ENCODE measurements around the gene GRIN2C.
"Not testable (repeated sequence)": the region's sequence is repeated elsewhere in the genome, so short reads cannot be mapped to it uniquely, and the experiment has no call there.

Gene GRIN2C

DNA sequence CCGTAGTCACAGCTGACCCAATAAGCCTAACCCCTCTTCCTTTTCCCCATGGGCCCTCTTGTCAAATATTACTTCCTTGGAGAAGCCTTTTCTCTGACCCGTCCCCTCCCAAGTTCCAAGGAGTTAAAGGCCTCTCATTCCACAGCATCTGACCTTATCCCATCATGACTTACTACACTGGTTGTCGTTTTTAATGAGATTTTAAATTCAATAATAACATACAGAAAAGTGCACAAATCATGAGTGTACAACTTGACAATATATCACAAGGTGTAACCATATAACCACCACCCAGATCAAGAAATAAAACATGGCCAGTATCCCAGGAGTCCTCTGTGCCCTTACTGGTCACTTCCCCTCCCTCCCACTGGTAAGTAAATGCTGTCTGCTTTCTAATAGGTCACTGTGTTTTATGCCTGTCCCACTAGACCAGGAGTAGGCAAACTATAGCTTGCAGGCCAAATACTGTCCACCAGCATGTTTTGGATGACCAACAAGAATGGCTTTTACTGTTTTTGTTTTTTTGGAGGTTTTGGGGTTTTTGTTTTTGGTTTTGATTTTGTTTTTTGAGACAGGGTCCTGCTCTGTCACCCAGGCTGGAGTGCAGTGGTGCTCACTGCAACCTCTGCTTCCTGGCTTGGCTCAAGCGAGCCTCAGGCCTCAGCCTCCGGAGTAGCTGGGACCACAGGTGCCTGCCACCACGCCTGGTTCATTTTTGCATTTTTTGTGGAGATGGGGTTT, 14.4 kb upstream of the GRIN2C start:
- CTCF ChIA-PET, result interaction anchor here (1.1 to 11.7 kb wide), 7 partner anchors 11 to 217 kb away, joined by 3 to 107 read pairs (median 6); no protein-coding TSS in a partner anchor
- DNase-seq (ENCODE audit: extremely low spot score), result no peak
- TF ChIP-seq, protein P1, sequence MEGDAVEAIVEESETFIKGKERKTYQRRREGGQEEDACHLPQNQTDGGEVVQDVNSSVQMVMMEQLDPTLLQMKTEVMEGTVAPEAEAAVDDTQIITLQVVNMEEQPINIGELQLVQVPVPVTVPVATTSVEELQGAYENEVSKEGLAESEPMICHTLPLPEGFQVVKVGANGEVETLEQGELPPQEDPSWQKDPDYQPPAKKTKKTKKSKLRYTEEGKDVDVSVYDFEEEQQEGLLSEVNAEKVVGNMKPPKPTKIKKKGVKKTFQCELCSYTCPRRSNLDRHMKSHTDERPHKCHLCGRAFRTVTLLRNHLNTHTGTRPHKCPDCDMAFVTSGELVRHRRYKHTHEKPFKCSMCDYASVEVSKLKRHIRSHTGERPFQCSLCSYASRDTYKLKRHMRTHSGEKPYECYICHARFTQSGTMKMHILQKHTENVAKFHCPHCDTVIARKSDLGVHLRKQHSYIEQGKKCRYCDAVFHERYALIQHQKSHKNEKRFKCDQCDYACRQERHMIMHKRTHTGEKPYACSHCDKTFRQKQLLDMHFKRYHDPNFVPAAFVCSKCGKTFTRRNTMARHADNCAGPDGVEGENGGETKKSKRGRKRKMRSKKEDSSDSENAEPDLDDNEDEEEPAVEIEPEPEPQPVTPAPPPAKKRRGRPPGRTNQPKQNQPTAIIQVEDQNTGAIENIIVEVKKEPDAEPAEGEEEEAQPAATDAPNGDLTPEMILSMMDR (IDR thresholded peaks at IDR 0.05; ENCODE audit: control extremely low read depth, extremely low read depth, low read depth, missing control alignments), result no peak
- POLR2A ChIA-PET, result interaction anchor here (0.6 to 1.2 kb wide), 3 partner anchors 146 to 906 kb away, joined by 3 read pairs; partner anchors contain the start of gene SLC25A19

DNA sequence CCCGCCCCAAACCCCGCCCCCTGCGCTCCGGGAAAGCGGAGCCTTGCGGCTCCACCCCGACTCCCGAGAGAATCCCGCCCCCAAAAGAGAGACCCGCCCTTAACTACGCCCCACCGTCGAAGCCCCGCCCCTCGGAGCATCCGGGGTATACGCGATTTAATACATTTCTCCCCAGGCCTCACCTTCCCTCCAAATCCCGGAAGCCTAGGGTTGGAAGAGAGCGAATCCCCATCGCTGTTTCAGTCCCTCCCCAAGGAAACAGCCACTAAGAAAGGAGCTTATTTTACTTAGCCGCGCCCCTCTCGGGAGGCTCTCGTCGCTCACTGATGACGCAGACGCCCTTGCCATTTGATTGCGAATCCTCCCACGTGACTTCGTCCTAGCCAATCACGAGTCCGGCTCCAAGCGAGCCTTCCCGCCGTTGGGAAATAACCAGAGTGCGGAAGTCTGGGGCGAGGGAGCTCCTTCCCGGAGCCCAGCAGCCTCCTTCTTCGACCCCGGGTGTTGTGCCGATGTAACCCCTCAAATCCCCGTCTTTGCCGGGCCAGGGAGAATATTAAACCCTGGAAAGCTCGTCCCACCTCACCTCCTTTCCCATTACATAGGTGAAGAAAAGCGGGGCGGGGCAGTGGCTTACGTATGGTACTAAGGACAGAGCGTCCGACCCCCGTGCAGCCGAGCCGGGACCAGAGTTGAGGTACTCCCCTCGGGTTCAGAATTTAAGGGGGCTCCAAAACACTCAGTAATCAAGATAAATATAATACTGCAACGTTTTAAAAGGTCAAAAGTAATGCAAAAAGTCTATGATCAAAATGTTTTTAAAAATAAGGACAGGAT, 13.6 kb upstream of the GRIN2C start:
- ChIA-PET POLR2A (interaction anchor here (0.5 to 1.2 kb wide), 7 partner anchors 18 to 1856 kb away, joined by 3 to 5 read pairs (median 3); partner anchors contain the start of genes SLC25A19 and TMEM94), CTCF (interaction anchor here (1.1 to 11.7 kb wide), 9 partner anchors 10 to 216 kb away, joined by 3 to 107 read pairs (median 9); no protein-coding TSS in a partner anchor)
- TF ChIP-seq, protein P1 (IDR thresholded peaks at IDR 0.05; ENCODE audit: control extremely low read depth, extremely low read depth, low read depth, missing control alignments), result no peak
- peak; percentile 100 for DNase-seq (ENCODE audit: extremely low spot score)

DNA sequence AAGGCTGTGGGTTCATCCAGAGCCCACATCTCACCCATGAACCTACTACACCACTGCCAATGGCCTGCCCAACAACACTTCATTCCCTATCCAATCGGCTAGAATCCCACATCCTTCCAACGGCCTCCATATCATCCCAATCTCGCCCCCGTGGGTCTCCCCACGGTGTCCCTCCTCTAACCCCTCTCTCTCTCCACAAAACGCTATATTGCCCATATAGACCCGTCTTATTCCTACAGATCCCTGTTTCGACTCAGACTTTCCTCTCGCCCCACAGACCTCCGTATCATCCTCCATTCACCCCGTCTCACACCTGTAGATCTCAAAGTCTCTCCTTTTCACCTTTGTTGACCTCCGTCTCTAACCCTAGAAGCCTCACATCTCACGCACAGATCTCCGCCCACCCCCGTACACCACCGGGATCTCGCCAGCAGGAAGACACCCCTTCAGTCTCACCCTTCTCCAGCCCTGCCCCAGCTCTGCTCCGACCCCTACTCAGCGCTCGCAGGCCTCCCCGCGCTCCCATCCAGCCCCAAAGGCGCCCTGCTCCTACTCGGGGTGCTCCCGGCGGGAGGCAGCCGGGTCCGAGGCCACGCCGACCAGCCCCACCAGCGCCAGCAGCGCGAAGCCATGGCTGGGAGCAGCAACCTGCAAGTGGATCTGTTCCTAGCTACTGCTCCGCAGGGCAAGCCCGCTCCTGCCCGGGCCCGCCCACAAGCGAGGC, 12.8 kb upstream of the GRIN2C start, which contains the start of gene FDXR:
Gene FDXR (minus strand): TSS at position 682 of the 724 bp plus-strand sequence. CDS start 50 bp downstream, at position 632.
- POLR2A ChIA-PET, result interaction anchor here (0.5 to 1.2 kb wide), 5 partner anchors 19 to 1856 kb away, joined by 3 to 5 read pairs (median 3); partner anchors contain the start of gene TMEM94
- CTCF ChIA-PET, result interaction anchor here (1.1 to 12.9 kb wide), 10 partner anchors 9 to 215 kb away, joined by 3 to 248 read pairs (median 10); no protein-coding TSS in a partner anchor

DNA sequence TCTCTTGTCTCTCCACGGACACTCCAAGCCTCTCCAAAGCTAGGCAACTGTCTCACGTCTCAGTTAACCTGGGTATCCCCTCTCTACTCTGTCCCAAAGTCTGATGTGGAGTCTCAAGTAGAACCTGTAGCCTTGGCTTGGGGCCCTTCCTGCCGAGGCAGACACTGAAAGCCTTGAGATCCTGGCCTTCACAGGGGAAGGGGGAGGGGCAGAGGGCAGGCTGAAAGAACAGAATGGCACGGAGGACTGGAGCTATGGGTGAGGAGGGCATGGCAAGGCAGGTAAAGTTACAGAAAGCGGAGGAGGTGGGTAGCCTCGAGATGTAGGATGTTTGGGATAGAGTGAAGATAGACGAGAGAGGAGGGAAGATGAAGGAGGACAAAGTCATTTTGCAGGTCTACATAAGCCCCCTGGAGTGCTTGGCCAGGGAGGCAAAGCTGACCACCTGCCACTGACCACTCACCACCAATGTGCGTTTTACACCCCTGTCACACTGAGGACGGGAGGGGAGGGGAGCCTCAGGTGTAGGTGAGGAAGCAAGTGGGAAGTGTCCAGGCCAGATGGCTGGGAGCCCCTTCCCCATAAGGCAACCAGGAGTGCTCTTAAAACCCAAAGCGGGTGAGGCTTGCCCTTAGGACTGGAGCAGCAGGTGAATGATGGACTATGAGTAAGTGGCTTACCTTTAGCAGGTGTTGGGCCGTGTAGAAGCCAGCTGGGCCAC, 11.8 kb upstream of the GRIN2C start:
- ChIA-PET CTCF (interaction anchor here (1.4 to 12.9 kb wide), 6 partner anchors 8 to 214 kb away, joined by 5 to 248 read pairs (median 10); no protein-coding TSS in a partner anchor), POLR2A (interaction anchor here (0.6 kb wide), 1 partner anchor 170 kb away, joined by 4 read pairs; no protein-coding TSS in a partner anchor)
- DNase-seq (ENCODE audit: extremely low spot score), result no peak
- TF ChIP-seq, protein P1 (IDR thresholded peaks at IDR 0.05; ENCODE audit: control extremely low read depth, extremely low read depth, low read depth, missing control alignments), result no peak

More for the DNA sequence above, 12.8 kb upstream of the GRIN2C start, which contains the start of gene FDXR:
- TF ChIP-seq, protein P1 (IDR thresholded peaks at IDR 0.05; ENCODE audit: control extremely low read depth, extremely low read depth, low read depth, missing control alignments), result no peak
- no peak for DNase-seq (ENCODE audit: extremely low spot score)

DNA sequence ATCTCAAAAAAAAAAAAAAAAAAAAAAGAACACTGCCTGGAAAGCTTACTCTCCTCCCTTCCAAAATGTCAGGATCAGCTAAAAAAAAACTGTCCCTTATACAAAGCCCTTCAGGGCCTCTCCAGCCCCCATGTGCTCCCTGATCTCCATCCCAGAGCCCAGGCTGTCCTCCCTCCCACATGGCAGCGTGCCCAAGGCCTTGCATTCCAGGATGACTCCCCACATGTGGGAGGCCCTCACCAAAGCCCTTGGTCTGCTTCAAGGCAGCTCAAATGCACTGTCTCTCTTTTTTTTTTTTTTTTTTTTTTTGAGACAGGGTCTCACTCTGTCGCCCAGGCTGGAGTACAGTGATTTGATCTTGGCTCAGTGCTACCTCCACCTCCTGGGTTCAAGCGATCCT, 10.8 kb upstream of the GRIN2C start:
- CTCF ChIA-PET, result interaction anchor here (1.1 to 12.9 kb wide), 6 partner anchors 8 to 213 kb away, joined by 3 to 248 read pairs (median 6); partner anchors contain the start of gene OTOP2
- POLR2A ChIA-PET, result no interaction called here
- TF ChIP-seq, protein P1 (IDR thresholded peaks at IDR 0.05; ENCODE audit: control extremely low read depth, extremely low read depth, low read depth, missing control alignments), result no peak
- no peak for DNase-seq (ENCODE audit: extremely low spot score)

DNA sequence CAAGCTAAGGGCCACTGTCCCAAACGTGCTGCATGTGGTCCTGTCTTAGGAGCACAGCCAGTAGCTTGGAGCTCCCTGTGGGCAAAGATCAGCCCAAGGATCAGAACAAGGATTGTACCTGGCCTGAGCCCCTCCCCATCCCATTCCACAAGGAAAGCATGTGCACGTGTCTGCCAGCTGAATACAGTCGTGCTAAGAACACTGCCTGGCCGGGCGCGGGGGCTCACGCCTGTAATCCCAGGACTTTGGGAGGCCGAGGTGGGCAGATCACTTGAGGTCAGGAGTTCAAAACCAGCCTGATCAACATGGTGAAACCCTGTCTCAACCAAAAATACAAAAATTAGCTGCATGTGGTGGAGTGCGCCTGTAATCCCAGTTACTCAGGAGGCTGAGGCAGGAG, 10.3 kb upstream of the GRIN2C start:
- CTCF ChIA-PET, result interaction anchor here (1.1 to 12.9 kb wide), 6 partner anchors 8 to 212 kb away, joined by 3 to 248 read pairs (median 6); partner anchors contain the start of gene OTOP2
- POLR2A ChIA-PET; DNase-seq (ENCODE audit: extremely low spot score): not testable (repeated sequence)
